Trophoblast cell (in vitro differentiated cells and primary cell): ENCODE results near the gene GPR52.

Experiments
- DNase-seq, 2 donors: peaks; one replicate each; pipeline ENCODE4 v3.0.0-alpha.2; 2016
- H2AFZ ChIP-seq: 2 replicates; pipeline ENCODE4 v1.6.1; 2013; ENCODE audit warnings: low read length, moderate library complexity, mild to moderate bottlenecking; ENCODE audit not compliant: insufficient read depth, poor library complexity
- H2AK5ac ChIP-seq: 2 replicates; pipeline ENCODE4 v1.6.1; 2013; ENCODE audit warnings: mild to moderate bottlenecking, low read length
- H2BK120ac ChIP-seq: 2 replicates; pipeline ENCODE4 v1.6.1; 2013; ENCODE audit warnings: low read length, mild to moderate bottlenecking, moderate library complexity; ENCODE audit not compliant: insufficient read depth, poor library complexity
- H2BK12ac ChIP-seq: 2 replicates; pipeline ENCODE4 v1.6.1; 2013; ENCODE audit warnings: mild to moderate bottlenecking, low read length, moderate library complexity
- H2BK5ac ChIP-seq: 2 replicates; pipeline ENCODE4 v1.6.1; 2013; ENCODE audit warnings: low read length, low read depth, moderate library complexity, mild to moderate bottlenecking; ENCODE audit not compliant: poor library complexity
- H3K14ac ChIP-seq: 2 replicates; pipeline ENCODE4 v1.6.1; 2013; ENCODE audit warnings: mild to moderate bottlenecking, low read length
- H3K18ac ChIP-seq: 2 replicates; pipeline ENCODE4 v1.6.1; 2013; ENCODE audit warnings: mild to moderate bottlenecking, low read length
- H3K23ac ChIP-seq: 2 replicates; pipeline ENCODE4 v1.6.1; 2013; ENCODE audit warnings: low read length
- H3K27ac ChIP-seq: 2 replicates; pipeline ENCODE4 v1.5.1; 2013; ENCODE audit warnings: low read depth, mild to moderate bottlenecking, inconsistent platforms, low read length, moderate library complexity
- H3K27me3 ChIP-seq: 2 replicates; pipeline ENCODE4 v1.6.1; 2013; ENCODE audit warnings: inconsistent platforms, mild to moderate bottlenecking, low read length, moderate library complexity; ENCODE audit not compliant: insufficient read depth
- H3K36me3 ChIP-seq, 2 experiments: 1 replicate in 1 of 2; 2 replicates in 1 of 2; pipeline ENCODE4 v1.6.1; 2013; ENCODE audit warnings: low read length in 2 of 2, mild to moderate bottlenecking in 2 of 2, moderate library complexity in 1 of 2; ENCODE audit not compliant: insufficient read depth in 2 of 2, control insufficient read depth in 1 of 2
- H3K4ac ChIP-seq: 2 replicates; pipeline ENCODE4 v1.6.1; 2013; ENCODE audit warnings: low read depth, mild to moderate bottlenecking, low read length, moderate library complexity
- H3K4me1 ChIP-seq, 2 experiments: 1 replicate in 1 of 2; 2 replicates in 1 of 2; pipeline ENCODE4 v1.6.1; 2013; ENCODE audit warnings: low read length in 2 of 2, mild to moderate bottlenecking in 2 of 2, moderate library complexity in 1 of 2; ENCODE audit not compliant: insufficient read depth in 2 of 2, control insufficient read depth in 1 of 2
- H3K4me2 ChIP-seq: 2 replicates; pipeline ENCODE4 v1.6.1; 2013; ENCODE audit warnings: inconsistent platforms, mild to moderate bottlenecking, low read length, moderate library complexity
- H3K4me3 ChIP-seq: 2 replicates; pipeline ENCODE4 v1.5.1; 2013; ENCODE audit warnings: mild to moderate bottlenecking, low read depth, low read length, inconsistent platforms
- H3K79me1 ChIP-seq: one replicate; pipeline ENCODE4 v1.6.1; 2013; ENCODE audit warnings: low read length
- H3K79me2 ChIP-seq: 2 replicates; pipeline ENCODE4 v1.6.1; 2013; ENCODE audit warnings: low read length, mild to moderate bottlenecking; ENCODE audit not compliant: control insufficient read depth, insufficient read depth, poor library complexity
- H3K9ac ChIP-seq: 2 replicates; pipeline ENCODE4 v1.6.1; 2013; ENCODE audit warnings: mild to moderate bottlenecking, low read length
- H3K9me3 ChIP-seq: 2 replicates; pipeline ENCODE4 v1.6.1; 2013; ENCODE audit warnings: low read depth, mild to moderate bottlenecking, control low read depth, inconsistent platforms, low read length; ENCODE audit not compliant: insufficient read depth
- H4K12ac ChIP-seq: 2 replicates; pipeline ENCODE4 v1.6.1; 2013; ENCODE audit warnings: low read depth, mild to moderate bottlenecking, low read length, moderate library complexity
- H4K8ac ChIP-seq: 2 replicates; pipeline ENCODE4 v1.6.1; 2013; ENCODE audit warnings: low read depth, mild to moderate bottlenecking, low read length, moderate library complexity
- H4K91ac ChIP-seq: one replicate; pipeline ENCODE4 v1.6.1; 2013; ENCODE audit warnings: low read depth, mild to moderate bottlenecking, low read length, moderate library complexity
- WGBS: extraction: QIAGEN DNeasy Blood & Tissue Kit; methylation state at CpG from one replicate; pipeline ENCODE4 v1.1.7; 2013; ENCODE audit warnings: missing lambda C conversion rate; ENCODE audit not compliant: insufficient read length, insufficient coverage; ENCODE audit errors: extremely low coverage; 5-methylcytosine and 5-hydroxymethylcytosine counted together

GPR52 gene

GRCh38 chr1:174451408-174451807 is 3.6 kb downstream of the GPR52 start:
- Histone ChIP-seq H3K79me2 (no peaks in the 10 kb centered on the region), H3K4me1 (no peaks in the 10 kb centered on the region), H3K18ac (no peak overlapping the region), H3K4ac (no peak overlapping the region), H3K9me3 (no peaks in the 10 kb centered on the region), H3K9ac (no peak overlapping the region), H3K4me2 (no peak overlapping the region), H3K23ac (no peak overlapping the region), H2AK5ac (no peak overlapping the region), H4K91ac (no peak overlapping the region), H2BK5ac (no peak overlapping the region), H2BK12ac (no peak overlapping the region), H3K27me3 (no peaks in the 10 kb centered on the region), H2BK120ac (no peak overlapping the region), H3K79me1 (no peaks in the 10 kb centered on the region), H4K8ac (no peak overlapping the region), H2AFZ (no peak overlapping the region), H4K12ac (no peak overlapping the region), H3K27ac (no peak overlapping the region), H3K14ac (no peak overlapping the region), H3K36me3 (no peaks in the 10 kb centered on the region), H3K4me3 (no peak overlapping the region)
- DNase-seq = no peak
- WGBS = no CpG with 5 or more reads among the region's 6 CpGs

- Histone ChIP-seq H3K79me2 (no peaks in the 10 kb centered on the region), H3K27me3 (no peaks in the 10 kb centered on the region), H2BK120ac (no peak overlapping the region), H4K12ac (no peak overlapping the region), H3K79me1 (no peaks in the 10 kb centered on the region), H3K9me3 (no peaks in the 10 kb centered on the region), H2BK12ac (no peak overlapping the region), H3K4me1 (no peaks in the 10 kb centered on the region), H3K27ac (no peak overlapping the region), H2AK5ac (no peak overlapping the region), H4K8ac (no peak overlapping the region), H4K91ac (no peak overlapping the region), H2BK5ac (no peak overlapping the region), H2AFZ (no peak overlapping the region), H3K14ac (no peak overlapping the region), H3K23ac (no peak overlapping the region), H3K36me3 (no peaks in the 10 kb centered on the region), H3K18ac (no peak overlapping the region), H3K4ac (no peak overlapping the region), H3K9ac (no peak overlapping the region), H3K4me3 (no peak overlapping the region), H3K4me2 (no peak overlapping the region)
- DNase-seq = no peak
- WGBS = no CpG with 5 or more reads among the region's 2 CpGs
Observed at GRCh38 chr1:174465855-174466254, 18.1 kb downstream of the GPR52 start.

- no peak overlapping the region for H2BK5ac ChIP-seq
- no peak overlapping the region for H4K91ac ChIP-seq
- H3K79me2 ChIP-seq = no peaks in the 10 kb centered on the region
- H3K14ac ChIP-seq = no peak overlapping the region
- H3K27me3 ChIP-seq = no peaks in the 10 kb centered on the region
- no peaks in the 10 kb centered on the region for H3K36me3 ChIP-seq
- H3K9ac ChIP-seq = no peak overlapping the region
- H3K79me1 ChIP-seq = no peaks in the 10 kb centered on the region
- H3K4me3 ChIP-seq = no peak overlapping the region
- H3K23ac ChIP-seq = no peak overlapping the region
- no peak overlapping the region for H3K4me2 ChIP-seq
- H2BK120ac ChIP-seq = no peak overlapping the region
- no peak for DNase-seq
- no peak overlapping the region for H4K12ac ChIP-seq
- no peak overlapping the region for H2AFZ ChIP-seq
- no peaks in the 10 kb centered on the region for H3K9me3 ChIP-seq
- H2AK5ac ChIP-seq = no peak overlapping the region
- WGBS = no CpG with 5 or more reads among the region's 8 CpGs
- no peak overlapping the region for H3K27ac ChIP-seq
- H2BK12ac ChIP-seq = no peak overlapping the region
- no peak overlapping the region for H3K4ac ChIP-seq
- H4K8ac ChIP-seq = no peak overlapping the region
- no peak overlapping the region for H3K18ac ChIP-seq
- no peaks in the 10 kb centered on the region for H3K4me1 ChIP-seq
Observed at GRCh38 chr1:174466607-174467006, 18.8 kb downstream of the GPR52 start.

GRCh38 chr1:174469052-174469451 is 21.3 kb downstream of the GPR52 start:
- H3K9me3 ChIP-seq = no peaks in the 10 kb centered on the region
- H2BK12ac ChIP-seq = no peak overlapping the region
- no peaks in the 10 kb centered on the region for H3K36me3 ChIP-seq
- no peak overlapping the region for H3K4ac ChIP-seq
- no peaks in the 10 kb centered on the region for H3K79me2 ChIP-seq
- no peak overlapping the region for H3K18ac ChIP-seq
- no CpG with 5 or more reads among the region's 2 CpGs for WGBS
- no peaks in the 10 kb centered on the region for H3K79me1 ChIP-seq
- no peak overlapping the region for H2AK5ac ChIP-seq
- no peak overlapping the region for H3K4me3 ChIP-seq
- no peak overlapping the region for H2BK5ac ChIP-seq
- H3K9ac ChIP-seq = no peak overlapping the region
- no peak overlapping the region for H3K4me2 ChIP-seq
- DNase-seq = no peak
- H3K14ac ChIP-seq = no peak overlapping the region
- no peaks in the 10 kb centered on the region for H3K4me1 ChIP-seq
- H2AFZ ChIP-seq = no peak overlapping the region
- no peak overlapping the region for H3K23ac ChIP-seq
- H4K12ac ChIP-seq = no peak overlapping the region
- no peak overlapping the region for H4K8ac ChIP-seq
- H3K27me3 ChIP-seq = no peaks in the 10 kb centered on the region
- H4K91ac ChIP-seq = no peak overlapping the region
- no peak overlapping the region for H3K27ac ChIP-seq
- H2BK120ac ChIP-seq = no peak overlapping the region
